Measurements from ENCODE around the gene IGLL5.

The IGLL5 gene

GRCh38 chr22:22938672-22939587, 51.3 kb downstream of the IGLL5 start:
- H3K79me2 ChIP-seq (ENCODE audit: low read length): peaks cover 95% of the 10 kb centered on the region
- no peak overlapping the region for H2AFZ ChIP-seq (ENCODE audit: low read depth, low read length)
- H3K27ac ChIP-seq (ENCODE audit: low read length): peak overlapping the region; percentile 92
- H3K9me3 ChIP-seq (ENCODE audit: insufficient read depth, low read length): no peaks in the 10 kb centered on the region
- H3K27me3 ChIP-seq (ENCODE audit: low read depth, low read length): no peaks in the 10 kb centered on the region
- no peak overlapping the region for H3K4me3 ChIP-seq (ENCODE audit: low read length)
- no peaks in the 10 kb centered on the region for H4K20me1 ChIP-seq (ENCODE audit: insufficient read depth, low read length)
- peak overlapping the region; percentile 37 for H3K9ac ChIP-seq (ENCODE audit: low read length)
- TF ChIP-seq EZH2phosphoT487 (IDR thresholded peaks at IDR 0.05; ENCODE audit: low read depth) (no peak), CTCF (IDR thresholded peaks at IDR 0.05; ENCODE audit: low read depth, low read length) (no peak)
- H3K4me1 ChIP-seq (ENCODE audit: low read length): peaks cover 97% of the 10 kb centered on the region
- peak overlapping the region; percentile 0; the same call in 1 of the 2 replicates for H3K4me2 ChIP-seq (ENCODE audit: low read length)
- peaks cover 15% of the 10 kb centered on the region for H3K36me3 ChIP-seq (replicated peaks; ENCODE audit: low read depth, low read length)

GRCh38 chr22:22939588-22940368, 52.2 kb downstream of the IGLL5 start:
- H2AFZ ChIP-seq (ENCODE audit: low read depth, low read length): no peak overlapping the region
- H3K9me3 ChIP-seq (ENCODE audit: insufficient read depth, low read length): no peaks in the 10 kb centered on the region
- H3K4me2 ChIP-seq (ENCODE audit: low read length): peak overlapping the region; percentile 0; the same call in 1 of the 2 replicates
- H3K27me3 ChIP-seq (ENCODE audit: low read depth, low read length): no peaks in the 10 kb centered on the region
- peak overlapping the region; percentile 37 for H3K9ac ChIP-seq (ENCODE audit: low read length)
- peaks cover 97% of the 10 kb centered on the region for H3K4me1 ChIP-seq (ENCODE audit: low read length)
- no peak overlapping the region for H3K4me3 ChIP-seq (ENCODE audit: low read length)
- H3K79me2 ChIP-seq (ENCODE audit: low read length): peaks cover 95% of the 10 kb centered on the region
- TF ChIP-seq CTCF (IDR thresholded peaks at IDR 0.05; ENCODE audit: low read depth, low read length) (no peak), EZH2phosphoT487 (IDR thresholded peaks at IDR 0.05; ENCODE audit: low read depth) (no peak)
- peaks cover 10% of the 10 kb centered on the region for H3K36me3 ChIP-seq (replicated peaks; ENCODE audit: low read depth, low read length)
- H3K27ac ChIP-seq (ENCODE audit: low read length): peak overlapping the region; percentile 92
- no peaks in the 10 kb centered on the region for H4K20me1 ChIP-seq (ENCODE audit: insufficient read depth, low read length)

- Histone ChIP-seq H3K27ac (ENCODE audit: low read length) (peak overlapping the region; percentile 92), H4K20me1 (ENCODE audit: insufficient read depth, low read length) (no peaks in the 10 kb centered on the region), H3K4me2 (ENCODE audit: low read length) (no peak overlapping the region), H2AFZ (ENCODE audit: low read depth, low read length) (no peak overlapping the region), H3K4me1 (ENCODE audit: low read length) (peaks cover 99% of the 10 kb centered on the region), H3K4me3 (ENCODE audit: low read length) (no peak overlapping the region), H3K9me3 (ENCODE audit: insufficient read depth, low read length) (no peaks in the 10 kb centered on the region), H3K36me3 (replicated peaks; ENCODE audit: low read depth, low read length) (peaks cover 10% of the 10 kb centered on the region), H3K79me2 (ENCODE audit: low read length) (peaks cover 99% of the 10 kb centered on the region), H3K27me3 (ENCODE audit: low read depth, low read length) (no peaks in the 10 kb centered on the region), H3K9ac (ENCODE audit: low read length) (peak overlapping the region; percentile 86)
- TF ChIP-seq CTCF (IDR thresholded peaks at IDR 0.05; ENCODE audit: low read depth, low read length): no peak
- TF ChIP-seq EZH2phosphoT487 (IDR thresholded peaks at IDR 0.05; ENCODE audit: low read depth): no peak
Observed at GRCh38 chr22:22940961-22941605, 53.5 kb downstream of the IGLL5 start.
